ENCODE data around the gene SCLY. TPM values are rescaled to one million over a fixed set of nuclear protein-coding genes. Genes with fewer than 3 reads are reported as not detected.

Gene SCLY
- total and polyA plus RNA-seq, 2 donors (not counting 1 experiment from before 2014, with no cell fraction given): 16.4 to 42.4 TPM

- Histone ChIP-seq H4K20me1 (ENCODE audit: control insufficient read depth, insufficient read depth, low read length, poor library complexity, severe bottlenecking) (no peaks in the 10 kb centered on the region), H2AFZ (ENCODE audit: insufficient read depth, low read depth, low read length, poor library complexity, severe bottlenecking) (no peak overlapping the region), H3K4me2 (replicated peaks; ENCODE audit: low read depth, low read length, poor library complexity, severe bottlenecking) (no peak overlapping the region), H3K9ac (ENCODE audit: low read length) (no peak overlapping the region), H3K9me3 (ENCODE audit: control extremely low read depth in 1 of 3, control insufficient read depth in 2 of 3, insufficient read depth in 1 of 3, low read length in 2 of 3) (no peaks in the 10 kb centered on the region), H3K27ac (ENCODE audit: low read length in 2 of 2) (no peak overlapping the region), H3K36me3 (replicated peaks in 1 of 2; ENCODE audit: control extremely low read depth in 1 of 2, control insufficient read depth in 1 of 2, extremely low read depth in 1 of 2, insufficient read depth in 2 of 2, low read length in 1 of 2) (no peaks in the 10 kb centered on the region), H3K79me2 (ENCODE audit: control insufficient read depth, insufficient read depth, low read length) (no peaks in the 10 kb centered on the region), H3K27me3 (replicated peaks in 1 of 4; ENCODE audit: control extremely low read depth in 1 of 4, control insufficient read depth in 3 of 4, insufficient read depth in 4 of 4, low read length in 3 of 4) (no peaks in the 10 kb centered on the region), H3K4me3 (ENCODE audit: control extremely low read depth in 1 of 5, extremely low read depth in 1 of 5, insufficient read depth in 1 of 5, low read depth in 2 of 5, low read length in 4 of 5) (no peak overlapping the region), H3K4me1 (ENCODE audit: control insufficient read depth in 2 of 2, insufficient read depth in 2 of 2, low read length in 2 of 2) (peaks cover 0 to 5% of the 10 kb centered on the region in 2 donors)
- no peak for DNase-seq
- ChIA-PET CTCF (no interaction called here), POLR2A (no interaction called here)
- no peaks in the 10 kb centered on the region for H3K4me1 Mint-ChIP-seq
- ATAC-seq (ENCODE audit: low read depth): no peak
- no peak overlapping the region for H3K4me3 Mint-ChIP-seq
- no peaks in the 10 kb centered on the region for H3K9me3 Mint-ChIP-seq (ENCODE audit: insufficient read depth)
- no peaks in the 10 kb centered on the region for H3K27me3 Mint-ChIP-seq
- intact Hi-C loops (cut with micrococcal nuclease): no loop called here
- H3K27ac Mint-ChIP-seq: no peak overlapping the region
- WGBS (ENCODE audit: insufficient coverage): 97% methylated on average over 13 of the region's 14 CpGs
- TF ChIP-seq EZH2 (IDR thresholded peaks at IDR 0.05; ENCODE audit: borderline replicate concordance, insufficient read depth, low read depth, low read length, poor library complexity, severe bottlenecking) (no peak), CTCF (IDR thresholded peaks at IDR 0.05) (no peak)
Observed at GRCh38 chr2:238131761-238132462, 71.1 kb downstream of the SCLY start.
